GM12891 (cell line): Measurements from ENCODE around the gene DUSP22.

ENCODE experiments used
- DNase-seq: peaks from one replicate; pipeline ENCODE4 v3.0.0; 2011; ENCODE audit warnings: low spot score; ENCODE audit not compliant: insufficient read length
- FAIRE-seq: peaks from 2 replicates; lab custom pipeline; 2011; peaks lifted over from hg19 to GRCh38; lab: Jason Lieb, UNC
- PAX5 ChIP-seq: IDR thresholded peaks from 2 replicates; pipeline ENCODE4 v1.6.1; 2011; ENCODE audit warnings: low read length, moderate library complexity, mild to moderate bottlenecking; ENCODE audit not compliant: insufficient read depth, severe bottlenecking
- POLR2A ChIP-seq: IDR thresholded peaks from 2 replicates; pipeline ENCODE4 v1.6.1; 2011; ENCODE audit warnings: low read depth, low read length, control low read depth
- POLR2AphosphoS5 ChIP-seq: IDR thresholded peaks from 2 replicates; pipeline ENCODE4 v1.6.1; 2011; ENCODE audit warnings: low read depth, low read length, control low read depth
- POU2F2 ChIP-seq: IDR thresholded peaks from 2 replicates; pipeline ENCODE4 v1.6.1; 2011; ENCODE audit warnings: low read depth, mild to moderate bottlenecking, control low read depth, low read length, moderate library complexity
- SPI1 ChIP-seq: IDR thresholded peaks from 2 replicates; pipeline ENCODE4 v1.6.1; 2011; ENCODE audit warnings: low read depth, low read length, control low read depth
- TAF1 ChIP-seq: IDR thresholded peaks from 2 replicates; pipeline ENCODE4 v1.6.1; 2011; ENCODE audit warnings: low read depth, low read length, control low read depth

The DUSP22 gene

GRCh38 chr6:345747-346385, 53.6 kb downstream of the DUSP22 start:
- FAIRE-seq (no peak), DNase-seq (no peak)
- TF ChIP-seq POLR2AphosphoS5, result no peak
- TF ChIP-seq TAF1, result no peak
- no peak for TF ChIP-seq SPI1
- TF ChIP-seq PAX5, result no peak
- no peak for TF ChIP-seq POLR2A
- TF ChIP-seq POU2F2, result no peak

DNA sequence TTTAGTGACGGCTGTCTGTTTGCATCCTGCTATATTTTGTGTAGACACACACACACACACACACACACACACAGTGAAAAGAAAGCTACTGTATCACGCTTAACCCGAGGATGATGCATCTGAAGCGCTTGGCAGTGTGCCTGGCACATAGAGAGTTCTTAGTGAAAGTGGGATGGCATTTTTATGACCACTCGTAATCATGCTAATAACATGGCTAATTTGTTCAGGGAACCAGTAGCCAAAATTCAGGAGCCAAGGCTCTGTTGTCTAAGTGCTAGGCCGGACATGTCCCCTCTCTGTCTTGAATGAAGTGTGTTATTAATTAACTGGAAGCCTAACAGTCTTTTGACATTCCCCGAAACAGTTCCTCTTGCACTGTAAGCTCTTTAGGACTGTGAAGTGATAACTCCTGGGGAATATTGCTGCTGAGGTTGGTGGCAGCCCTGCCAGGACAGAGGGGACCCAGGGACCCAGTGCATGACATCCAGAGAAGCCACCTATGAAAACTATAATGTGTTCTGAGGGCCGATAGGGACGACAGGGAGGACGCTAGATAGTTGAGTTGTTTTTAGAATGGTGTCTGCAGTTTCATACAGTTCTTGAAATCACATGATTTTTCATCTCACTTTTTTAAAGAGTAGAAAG, 54.2 kb downstream of the DUSP22 start:
- FAIRE-seq, result peak; percentile 56
- TF ChIP-seq POLR2A (no peak), PAX5 (no peak), TAF1 (no peak), POLR2AphosphoS5 (no peak)
- no peak for DNase-seq

- DNase-seq (no peak), FAIRE-seq (peak; percentile 93)
- TF ChIP-seq PAX5 (no peak), POU2F2 (peak; percentile 99)
Observed at GRCh38 chr6:347232-347631, 54.9 kb downstream of the DUSP22 start.

- DNase-seq (no peak), FAIRE-seq (no peak)
- TF ChIP-seq TAF1 (no peak), POLR2A (no peak)
Observed at GRCh38 chr6:347951-348859, 55.9 kb downstream of the DUSP22 start.

- no peak for DNase-seq
- peak; percentile 78 for FAIRE-seq
- TF ChIP-seq POU2F2 (no peak), PAX5 (no peak), TAF1 (no peak), POLR2A (no peak), POLR2AphosphoS5 (no peak), SPI1 (no peak)
Observed at GRCh38 chr6:348860-349396, 56.6 kb downstream of the DUSP22 start.

GRCh38 chr6:349491-349921, 57.2 kb downstream of the DUSP22 start:
- TF ChIP-seq POU2F2 (no peak), POLR2A (no peak), PAX5 (no peak), SPI1 (no peak), TAF1 (no peak), POLR2AphosphoS5 (no peak)
- DNase-seq (no peak), FAIRE-seq (no peak)

GRCh38 chr6:350371-350770, 58.1 kb downstream of the DUSP22 start:
- FAIRE-seq (no peak), DNase-seq (no peak)
- TF ChIP-seq POU2F2 (no peak), PAX5 (no peak), POLR2AphosphoS5 (no peak), SPI1 (no peak), POLR2A (no peak), TAF1 (no peak)

DNA sequence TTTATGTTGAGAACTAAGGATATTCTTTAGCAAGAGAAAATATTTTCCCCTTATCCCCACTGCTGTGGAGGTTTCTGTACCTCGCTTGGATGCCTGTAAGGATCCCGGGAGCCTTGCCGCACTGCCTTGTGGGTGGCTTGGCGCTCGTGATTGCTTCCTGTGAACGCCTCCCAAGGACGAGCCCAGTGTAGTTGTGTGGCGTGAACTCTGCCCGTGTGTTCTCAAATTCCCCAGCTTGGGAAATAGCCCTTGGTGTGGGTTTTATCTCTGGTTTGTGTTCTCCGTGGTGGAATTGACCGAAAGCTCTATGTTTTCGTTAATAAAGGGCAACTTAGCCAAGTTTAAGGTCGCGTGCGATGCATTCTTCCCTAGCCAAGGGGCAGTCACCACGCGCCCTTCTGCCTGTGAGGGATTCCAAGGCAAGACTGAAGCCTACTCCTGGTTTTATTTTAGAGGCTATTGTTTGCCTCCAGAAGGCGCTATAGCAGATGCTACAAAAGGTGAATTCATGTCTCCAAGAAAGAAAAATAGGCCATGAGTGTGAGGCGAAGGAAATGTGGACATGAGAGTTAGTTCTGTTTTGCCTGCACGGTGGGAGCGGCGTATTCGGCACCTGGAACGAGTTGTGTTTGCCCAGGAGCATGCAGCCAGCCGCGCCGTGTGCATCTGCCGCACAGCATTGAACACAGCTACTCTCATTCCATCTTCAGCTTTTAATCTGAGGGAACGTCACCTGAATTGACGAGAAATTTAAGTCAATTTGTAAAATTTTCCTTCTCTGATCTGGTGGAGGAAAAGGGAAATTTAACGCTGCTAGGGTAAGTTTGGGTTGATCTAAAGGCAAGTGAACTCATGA, 59.0 kb downstream of the DUSP22 start:
- FAIRE-seq (peak; percentile 31), DNase-seq (no peak)
- TF ChIP-seq TAF1 (no peak), POLR2AphosphoS5 (no peak), POLR2A (no peak; the same call in 1 of the 2 replicates), PAX5 (no peak)

DNA sequence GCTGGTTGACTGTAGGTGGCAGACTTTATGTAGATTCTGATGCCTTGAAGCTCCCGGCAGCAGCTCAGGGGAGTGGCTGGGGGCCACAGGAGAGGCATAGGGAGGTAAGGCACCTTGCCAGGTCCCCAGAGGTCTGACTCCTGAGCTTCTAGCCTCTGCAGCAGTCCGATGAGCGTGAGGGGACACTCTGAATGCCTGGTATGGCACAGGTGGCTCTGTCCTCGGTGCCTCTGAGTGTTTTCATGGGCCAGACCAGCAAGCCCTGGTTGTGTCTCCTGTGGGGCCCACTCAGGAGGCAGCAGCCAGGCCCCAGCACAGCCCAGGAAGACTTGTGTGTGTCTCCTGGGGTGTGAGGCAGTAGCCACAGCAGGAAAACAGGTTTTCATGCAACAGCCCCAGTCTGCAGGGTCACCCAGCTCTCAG, 59.6 kb downstream of the DUSP22 start:
- FAIRE-seq, result no peak
- TF ChIP-seq POLR2AphosphoS5, result peak; percentile 26; the same call in 1 of the 2 replicates
- no peak for TF ChIP-seq SPI1
- no peak for TF ChIP-seq TAF1
- DNase-seq, result no peak
